DMS53 (cell line): ENCODE data around the gene SIRT2.

Experiments
- DNase-seq: peaks from one replicate; lab custom pipeline; 2025; lab: John Stamatoyannopoulos, UW

SIRT2 gene

GRCh38 chr19:38845374-38846024 is 53.9 kb downstream of the SIRT2 start:
- no peak for DNase-seq

GRCh38 chr19:38844093-38844686 is 55.2 kb downstream of the SIRT2 start:
- no peak for DNase-seq

- no peak for DNase-seq
Observed at GRCh38 chr19:38843175-38843758, 56.2 kb downstream of the SIRT2 start.

GRCh38 chr19:38842439-38843174 is 56.8 kb downstream of the SIRT2 start:
- no peak for DNase-seq

GRCh38 chr19:38841787-38842438 is 57.5 kb downstream of the SIRT2 start:
- peak; percentile 65 for DNase-seq

GRCh38 chr19:38841180-38841766 is 58.1 kb downstream of the SIRT2 start:
- no peak for DNase-seq

GRCh38 chr19:38840583-38840968 is 58.8 kb downstream of the SIRT2 start:
- peak; percentile 67 for DNase-seq

- DNase-seq: peak; percentile 73
Observed at GRCh38 chr19:38839816-38840582, 59.4 kb downstream of the SIRT2 start.

- DNase-seq: peak; percentile 83
Observed at GRCh38 chr19:38838986-38839761, 60.2 kb downstream of the SIRT2 start.

GRCh38 chr19:38838208-38838985 is 61.0 kb downstream of the SIRT2 start:
- DNase-seq: peak; percentile 99

GRCh38 chr19:38837656-38838121 is 61.7 kb downstream of the SIRT2 start:
- peak; percentile 94 for DNase-seq

- DNase-seq: peak; percentile 73
Observed at GRCh38 chr19:38836983-38837626, 62.3 kb downstream of the SIRT2 start.

GRCh38 chr19:38836159-38836982 is 63.0 kb downstream of the SIRT2 start:
- DNase-seq: no peak

GRCh38 chr19:38834590-38834989 is 64.8 kb downstream of the SIRT2 start:
- DNase-seq: no peak

- DNase-seq: no peak
Observed at GRCh38 chr19:38834104-38834490, 65.3 kb downstream of the SIRT2 start.

- DNase-seq: peak; percentile 42
Observed at GRCh38 chr19:38833092-38833425, 66.4 kb downstream of the SIRT2 start.

- peak; percentile 93 for DNase-seq
Observed at GRCh38 chr19:38831142-38831605, 68.2 kb downstream of the SIRT2 start.
